Measurements from ENCODE around the gene CAPRIN1.

GRCh38 chr11:34105957-34106504 lies 54.5 kb downstream of the CAPRIN1 start:
- TF ChIP-seq CTCF (IDR thresholded peaks at IDR 0.05) (no peak), POLR2A (IDR thresholded peaks at IDR 0.05) (no peak)
